CD1c-positive myeloid dendritic cell (primary cell): Measurements from ENCODE around the gene KIDINS220.

ENCODE experiments used
- DNase-seq: peaks from one replicate; pipeline ENCODE4 v3.0.0-alpha.2; 2016; ENCODE audit errors: extremely low spot score

The KIDINS220 gene

GRCh38 chr2:8851811-8852560, 14.6 kb upstream of the KIDINS220 start:
- DNase-seq: peak; percentile 24

- DNase-seq: no peak
Observed at GRCh38 chr2:8850845-8851487, 13.6 kb upstream of the KIDINS220 start.

- DNase-seq: no peak
Observed at GRCh38 chr2:8849327-8849726, 11.9 kb upstream of the KIDINS220 start.

- no peak for DNase-seq
Observed at GRCh38 chr2:8848328-8849100, 11.1 kb upstream of the KIDINS220 start.

- no peak for DNase-seq
Observed at GRCh38 chr2:8847400-8847799, 10.0 kb upstream of the KIDINS220 start.

- DNase-seq: peak; percentile 83
Observed at GRCh38 chr2:8841932-8842331, 4.5 kb upstream of the KIDINS220 start.

- no peak for DNase-seq
Observed at GRCh38 chr2:8840475-8841091, 3.2 kb upstream of the KIDINS220 start.

GRCh38 chr2:8839189-8839965, 2.0 kb upstream of the KIDINS220 start:
- no peak for DNase-seq

GRCh38 chr2:8837795-8838140, 355 bp upstream of the KIDINS220 start:
- no peak for DNase-seq

GRCh38 chr2:8835279-8835678, 2.1 kb downstream of the KIDINS220 start:
- DNase-seq: no peak

GRCh38 chr2:8833853-8834252, 3.6 kb downstream of the KIDINS220 start:
- no peak for DNase-seq

GRCh38 chr2:8831516-8831915, 5.9 kb downstream of the KIDINS220 start:
- no peak for DNase-seq

- no peak for DNase-seq
Observed at GRCh38 chr2:8827729-8828128, 9.7 kb downstream of the KIDINS220 start.

- peak; percentile 30 for DNase-seq
Observed at GRCh38 chr2:8822218-8822617, 15.2 kb downstream of the KIDINS220 start.

- no peak for DNase-seq
Observed at GRCh38 chr2:8821276-8822217, 15.9 kb downstream of the KIDINS220 start.

GRCh38 chr2:8819948-8820347, 17.5 kb downstream of the KIDINS220 start:
- no peak for DNase-seq

- DNase-seq: no peak
Observed at GRCh38 chr2:8819194-8819593, 18.2 kb downstream of the KIDINS220 start.

GRCh38 chr2:8817221-8817620, 20.2 kb downstream of the KIDINS220 start:
- DNase-seq: no peak

- DNase-seq: no peak
Observed at GRCh38 chr2:8806885-8807704, 30.3 kb downstream of the KIDINS220 start.
